Fibroblast of pulmonary artery (primary cell): ENCODE data around the gene NOP16.

Experiments
- DNase-seq: peaks from one replicate; pipeline ENCODE4 v3.0.0-alpha.2; 2010; ENCODE audit warnings: low read depth
- H3K4me3 ChIP-seq: replicated peaks from 2 replicates; pipeline ENCODE4 v1.5.1; 2011; ENCODE audit warnings: low read depth, mild to moderate bottlenecking, control low read depth, low read length, moderate library complexity
- CTCF ChIP-seq: IDR thresholded peaks from 2 replicates; pipeline ENCODE4 v1.5.1; 2011; ENCODE audit warnings: mild to moderate bottlenecking, control low read depth, low read length, inconsistent platforms; ENCODE audit errors: missing control alignments

Gene NOP16

GRCh38 chr5:176388444-176389134 is at the start of gene NOP16, which contains the start of gene HIGD2A:
TSS of gene NOP16 (minus strand) at chr5:176388598. CDS start at chr5:176388539, 59 bp downstream.
TSS of gene HIGD2A (plus strand) at chr5:176388751. CDS start at chr5:176388820, 69 bp downstream.
- peak; percentile 99 for DNase-seq
- H3K4me3 ChIP-seq = peak within 1 kb of the TSS; percentile 84
- TF ChIP-seq CTCF = no peak

- DNase-seq = peak; percentile 34
Measured at GRCh38 chr5:176436656-176437055, 48.3 kb upstream of the NOP16 start.

GRCh38 chr5:176432707-176433106 is 44.3 kb upstream of the NOP16 start:
- TF ChIP-seq CTCF = no peak
- H3K4me3 ChIP-seq = no peak overlapping the region
- no peak for DNase-seq

More at GRCh38 chr5:176436656-176437055, 48.3 kb upstream of the NOP16 start:
- no peak for TF ChIP-seq CTCF
- peak overlapping the region; percentile 19 for H3K4me3 ChIP-seq

GRCh38 chr5:176429972-176430371 is 41.6 kb upstream of the NOP16 start:
- DNase-seq = no peak
- TF ChIP-seq CTCF = no peak
- H3K4me3 ChIP-seq = no peak overlapping the region

- H3K4me3 ChIP-seq = no peak overlapping the region
- DNase-seq = peak; percentile 37
- TF ChIP-seq CTCF = no peak
Measured at GRCh38 chr5:176427971-176428370, 39.6 kb upstream of the NOP16 start.

- no peak for TF ChIP-seq CTCF
- no peak for DNase-seq
- H3K4me3 ChIP-seq = no peak overlapping the region
Measured at GRCh38 chr5:176426876-176427275, 38.5 kb upstream of the NOP16 start.

GRCh38 chr5:176425791-176426190 is 37.4 kb upstream of the NOP16 start:
- H3K4me3 ChIP-seq = no peak overlapping the region
- no peak for TF ChIP-seq CTCF
- no peak for DNase-seq
